ENCODE data around the gene MFAP3L.

MFAP3L gene

DNA sequence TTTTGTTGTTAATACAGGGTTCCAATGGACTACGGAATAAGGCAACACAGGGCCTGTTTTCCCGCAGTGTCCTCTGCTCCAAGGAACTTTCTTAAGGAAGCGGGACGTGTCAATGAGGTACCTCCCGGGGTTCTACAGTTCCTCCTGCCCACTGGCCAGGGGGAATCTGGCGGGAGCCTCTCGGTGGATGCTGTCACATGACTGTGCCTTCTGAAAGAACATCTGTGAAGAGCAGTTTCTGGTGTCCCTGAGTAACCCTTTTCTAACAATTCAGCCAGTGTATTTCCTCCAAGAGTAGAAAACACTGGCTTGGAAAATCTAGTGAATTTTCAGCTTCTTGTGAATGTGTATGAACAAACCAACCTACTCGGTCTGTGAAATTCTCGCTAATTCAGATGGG lies 32.7 kb downstream of the MFAP3L start:
- Histone ChIP-seq H3K27ac (ENCODE audit: low read length) (no peak overlapping the region), H3K27me3 (ENCODE audit: control insufficient read depth, insufficient read depth, low read length) (no peaks in the 10 kb centered on the region), H3K9me3 (ENCODE audit: control insufficient read depth, insufficient read depth, low read length) (no peaks in the 10 kb centered on the region), H3K36me3 (ENCODE audit: control insufficient read depth, insufficient read depth, low read length) (no peaks in the 10 kb centered on the region), H3K4me1 (ENCODE audit: control insufficient read depth, insufficient read depth, low read length) (peaks cover 2% of the 10 kb centered on the region; the same call in 1 of the 2 replicates), H3K4me3 (ENCODE audit: low read length) (no peak overlapping the region)
- WGBS (ENCODE audit: insufficient coverage, insufficient read length) = no CpG with 5 or more reads among the region's 9 CpGs
- DNase-seq (ENCODE audit: low read depth, low spot score) = no peak

GRCh38 chr4:169988252-169988651 lies 37.9 kb downstream of the MFAP3L start:
- Histone ChIP-seq H3K36me3 (ENCODE audit: control insufficient read depth, insufficient read depth, low read length) (no peaks in the 10 kb centered on the region), H3K9me3 (ENCODE audit: control insufficient read depth, insufficient read depth, low read length) (no peaks in the 10 kb centered on the region), H3K4me1 (ENCODE audit: control insufficient read depth, insufficient read depth, low read length) (no peaks in the 10 kb centered on the region), H3K27me3 (ENCODE audit: control insufficient read depth, insufficient read depth, low read length) (no peaks in the 10 kb centered on the region), H3K4me3 (ENCODE audit: low read length) (no peak overlapping the region), H3K27ac (ENCODE audit: low read length) (no peak overlapping the region)
- whole genome bisulfite sequencing (ENCODE audit: insufficient coverage, insufficient read length) = no CpG with 5 or more reads among the region's 6 CpGs
- no peak for DNase-seq (ENCODE audit: low read depth, low spot score)

- no CpG with 5 or more reads among the region's 6 CpGs for WGBS (ENCODE audit: insufficient coverage, insufficient read length)
- Histone ChIP-seq H3K27me3 (ENCODE audit: control insufficient read depth, insufficient read depth, low read length) (no peaks in the 10 kb centered on the region), H3K36me3 (ENCODE audit: control insufficient read depth, insufficient read depth, low read length) (no peaks in the 10 kb centered on the region), H3K27ac (ENCODE audit: low read length) (no peak overlapping the region), H3K4me1 (ENCODE audit: control insufficient read depth, insufficient read depth, low read length) (no peaks in the 10 kb centered on the region), H3K9me3 (ENCODE audit: control insufficient read depth, insufficient read depth, low read length) (no peaks in the 10 kb centered on the region), H3K4me3 (ENCODE audit: low read length) (no peak overlapping the region)
- DNase-seq (ENCODE audit: low read depth, low spot score) = no peak
Observed at GRCh38 chr4:169987327-169988228, 38.6 kb downstream of the MFAP3L start.

DNA sequence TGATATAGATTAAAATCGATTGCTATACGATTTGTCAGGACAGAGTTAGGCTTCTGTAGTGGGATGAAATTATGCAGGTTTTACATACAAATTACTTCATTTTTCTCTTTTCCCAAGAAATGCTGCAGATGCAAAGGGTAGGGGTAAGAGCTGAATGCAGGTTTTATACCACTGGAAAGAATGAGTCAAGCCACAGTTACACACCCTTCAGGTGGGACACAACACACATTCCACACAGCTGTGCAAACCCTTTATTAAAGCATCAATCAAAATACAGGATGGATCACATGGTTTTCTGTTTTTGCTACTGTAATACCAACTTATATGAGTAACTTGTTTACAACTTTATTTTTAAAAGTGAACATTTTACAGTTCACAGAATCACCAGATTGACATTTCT lies 39.8 kb downstream of the MFAP3L start:
- no CpG with 5 or more reads among the region's 2 CpGs for WGBS (ENCODE audit: insufficient coverage, insufficient read length)
- no peak for DNase-seq (ENCODE audit: low read depth, low spot score)
- Histone ChIP-seq H3K27me3 (ENCODE audit: control insufficient read depth, insufficient read depth, low read length) (no peaks in the 10 kb centered on the region), H3K27ac (ENCODE audit: low read length) (no peak overlapping the region), H3K9me3 (ENCODE audit: control insufficient read depth, insufficient read depth, low read length) (no peaks in the 10 kb centered on the region), H3K4me3 (ENCODE audit: low read length) (no peak overlapping the region), H3K4me1 (ENCODE audit: control insufficient read depth, insufficient read depth, low read length) (no peaks in the 10 kb centered on the region), H3K36me3 (ENCODE audit: control insufficient read depth, insufficient read depth, low read length) (no peaks in the 10 kb centered on the region)

DNA sequence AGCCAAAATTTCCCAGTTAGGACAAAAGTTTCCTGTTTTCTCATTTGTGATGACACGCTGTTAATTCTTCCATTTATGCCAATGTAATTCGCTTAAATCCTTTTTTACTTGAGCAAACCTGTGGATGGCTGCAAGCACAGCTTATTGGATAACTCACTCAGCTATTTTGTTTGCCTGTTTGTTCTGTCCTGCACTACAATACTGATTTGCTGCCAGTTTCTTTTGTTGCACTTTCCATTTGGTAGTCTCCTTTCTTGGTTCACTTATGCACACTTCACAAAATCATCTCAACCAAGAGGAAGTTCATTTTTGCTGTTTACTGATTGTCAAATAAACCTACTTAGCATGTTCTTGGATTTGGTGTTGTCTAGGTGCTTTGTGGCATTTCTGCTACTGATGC lies 40.3 kb downstream of the MFAP3L start:
- H3K9me3 ChIP-seq (ENCODE audit: control insufficient read depth, insufficient read depth, low read length) = no peaks in the 10 kb centered on the region
- WGBS (ENCODE audit: insufficient coverage, insufficient read length) = no CpG with 5 or more reads among the region's 2 CpGs

GRCh38 chr4:169984745-169985144 lies 41.5 kb downstream of the MFAP3L start:
- no CpG with 5 or more reads among the region's 4 CpGs for WGBS (ENCODE audit: insufficient coverage, insufficient read length)
- Histone ChIP-seq H3K9me3 (ENCODE audit: control insufficient read depth, insufficient read depth, low read length) (no peaks in the 10 kb centered on the region), H3K36me3 (ENCODE audit: control insufficient read depth, insufficient read depth, low read length) (no peaks in the 10 kb centered on the region), H3K4me1 (ENCODE audit: control insufficient read depth, insufficient read depth, low read length) (no peaks in the 10 kb centered on the region), H3K27ac (ENCODE audit: low read length) (no peak overlapping the region), H3K4me3 (ENCODE audit: low read length) (no peak overlapping the region), H3K27me3 (ENCODE audit: control insufficient read depth, insufficient read depth, low read length) (no peaks in the 10 kb centered on the region)
- no peak for DNase-seq (ENCODE audit: low read depth, low spot score)

More for the DNA sequence above, 40.3 kb downstream of the MFAP3L start:
- H3K27me3 ChIP-seq (ENCODE audit: control insufficient read depth, insufficient read depth, low read length) = no peaks in the 10 kb centered on the region
- no peaks in the 10 kb centered on the region for H3K36me3 ChIP-seq (ENCODE audit: control insufficient read depth, insufficient read depth, low read length)
- H3K4me1 ChIP-seq (ENCODE audit: control insufficient read depth, insufficient read depth, low read length) = no peaks in the 10 kb centered on the region
- H3K27ac ChIP-seq (ENCODE audit: low read length) = no peak overlapping the region
- no peak overlapping the region for H3K4me3 ChIP-seq (ENCODE audit: low read length)
- no peak for DNase-seq (ENCODE audit: low read depth, low spot score)

DNA sequence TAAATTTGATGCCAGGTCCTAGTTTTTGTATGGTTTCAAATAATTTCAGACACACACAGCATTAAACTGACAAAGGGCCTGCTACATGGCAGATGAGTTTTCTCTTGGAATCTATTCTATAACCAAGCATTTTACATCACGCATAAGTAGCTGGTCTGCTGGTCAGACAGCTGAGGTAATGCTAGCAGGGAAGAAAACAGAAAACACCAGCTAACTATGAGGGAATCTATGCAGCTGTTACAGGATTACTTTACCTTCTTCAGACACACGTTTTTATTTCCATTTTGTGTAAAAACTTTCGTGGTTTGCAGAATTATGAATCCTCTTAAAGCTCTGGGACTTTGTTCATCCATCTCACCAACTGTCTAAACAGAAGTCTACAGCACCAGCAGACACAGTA lies 42.0 kb downstream of the MFAP3L start:
- no peaks in the 10 kb centered on the region for H3K4me1 ChIP-seq (ENCODE audit: control insufficient read depth, insufficient read depth, low read length)
- H3K27ac ChIP-seq (ENCODE audit: low read length) = no peak overlapping the region
- no peaks in the 10 kb centered on the region for H3K27me3 ChIP-seq (ENCODE audit: control insufficient read depth, insufficient read depth, low read length)
- no peaks in the 10 kb centered on the region for H3K36me3 ChIP-seq (ENCODE audit: control insufficient read depth, insufficient read depth, low read length)
- no peaks in the 10 kb centered on the region for H3K9me3 ChIP-seq (ENCODE audit: control insufficient read depth, insufficient read depth, low read length)
- no CpG with 5 or more reads among the region's 3 CpGs for WGBS (ENCODE audit: insufficient coverage, insufficient read length)
- H3K4me3 ChIP-seq (ENCODE audit: low read length) = no peak overlapping the region
- DNase-seq (ENCODE audit: low read depth, low spot score) = no peak

DNA sequence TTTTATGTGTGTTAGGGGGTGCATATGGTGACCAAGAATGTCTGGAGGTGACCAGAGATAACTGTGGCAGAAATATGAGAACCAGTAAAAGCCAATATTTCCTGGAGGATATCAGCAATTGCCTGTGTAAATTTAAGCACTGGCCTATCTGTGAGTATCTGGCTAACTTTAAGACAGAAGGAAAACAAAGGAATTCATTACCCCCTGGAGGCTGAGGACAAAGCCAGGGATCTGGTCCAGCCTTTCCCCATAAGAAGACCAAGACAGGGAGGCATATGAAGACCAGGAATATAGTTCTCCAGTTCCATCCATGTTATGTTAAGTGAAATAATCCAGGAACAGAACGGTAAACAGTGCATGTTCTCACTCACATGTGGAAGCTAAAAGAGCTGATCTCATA lies 49.2 kb downstream of the MFAP3L start:
- Histone ChIP-seq H3K9me3 (ENCODE audit: control insufficient read depth, insufficient read depth, low read length) (no peaks in the 10 kb centered on the region), H3K36me3 (ENCODE audit: control insufficient read depth, insufficient read depth, low read length) (no peaks in the 10 kb centered on the region), H3K27me3 (ENCODE audit: control insufficient read depth, insufficient read depth, low read length) (no peaks in the 10 kb centered on the region), H3K4me3 (ENCODE audit: low read length) (no peak overlapping the region), H3K27ac (ENCODE audit: low read length) (no peak overlapping the region), H3K4me1 (ENCODE audit: control insufficient read depth, insufficient read depth, low read length) (peaks cover 2% of the 10 kb centered on the region; the same call in 1 of the 2 replicates)
- DNase-seq (ENCODE audit: low read depth, low spot score) = no peak
- no CpG with 5 or more reads among the region's 1 CpG for WGBS (ENCODE audit: insufficient coverage, insufficient read length)

GRCh38 chr4:169975838-169976796 lies 50.1 kb downstream of the MFAP3L start:
- H3K27ac ChIP-seq (ENCODE audit: low read length) = no peak overlapping the region
- no peak overlapping the region for H3K4me3 ChIP-seq (ENCODE audit: low read length)
- no peak for DNase-seq (ENCODE audit: low read depth, low spot score)
- H3K27me3 ChIP-seq (ENCODE audit: control insufficient read depth, insufficient read depth, low read length) = no peaks in the 10 kb centered on the region
- H3K9me3 ChIP-seq (ENCODE audit: control insufficient read depth, insufficient read depth, low read length) = no peaks in the 10 kb centered on the region
- H3K4me1 ChIP-seq (ENCODE audit: control insufficient read depth, insufficient read depth, low read length) = peaks cover 2% of the 10 kb centered on the region; the same call in 1 of the 2 replicates
- no CpG with 5 or more reads among the region's 14 CpGs for WGBS (ENCODE audit: insufficient coverage, insufficient read length)
- H3K36me3 ChIP-seq (ENCODE audit: control insufficient read depth, insufficient read depth, low read length) = no peaks in the 10 kb centered on the region

DNA sequence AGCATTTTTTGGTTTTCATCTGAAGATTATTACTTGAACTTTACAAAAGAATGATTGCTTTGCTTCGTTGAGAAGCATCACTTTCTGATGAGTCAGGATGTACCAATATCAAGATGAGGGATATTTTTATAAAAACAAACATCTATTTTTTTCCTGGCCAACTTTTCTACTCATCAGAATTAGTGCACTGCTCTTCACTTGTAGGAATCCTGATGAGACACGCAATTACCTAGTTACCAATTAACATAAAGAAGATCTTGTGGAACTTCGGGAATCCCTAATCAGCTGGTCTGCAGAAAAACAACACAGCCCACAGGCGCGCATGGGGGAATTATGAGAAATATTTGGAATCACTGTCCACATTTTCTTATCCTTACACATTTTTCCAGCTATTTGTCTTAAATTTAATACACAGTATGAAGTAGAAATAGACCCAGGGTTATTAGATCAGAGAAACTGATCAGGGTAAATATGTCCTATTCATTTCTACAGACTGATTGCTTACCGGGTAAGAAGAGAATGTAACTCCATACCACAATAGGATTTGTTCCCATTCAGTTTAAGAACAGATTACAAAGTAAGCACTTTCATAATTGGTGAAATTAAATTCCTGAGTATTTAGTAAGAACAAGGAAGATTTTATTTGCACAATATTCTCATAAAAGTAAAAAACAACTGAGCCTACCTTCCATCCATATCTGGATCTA lies 50.9 kb downstream of the MFAP3L start:
- Histone ChIP-seq H3K27ac (ENCODE audit: low read length) (no peak overlapping the region), H3K4me1 (ENCODE audit: control insufficient read depth, insufficient read depth, low read length) (peaks cover 2% of the 10 kb centered on the region; the same call in 1 of the 2 replicates), H3K36me3 (ENCODE audit: control insufficient read depth, insufficient read depth, low read length) (no peaks in the 10 kb centered on the region), H3K4me3 (ENCODE audit: low read length) (no peak overlapping the region), H3K9me3 (ENCODE audit: control insufficient read depth, insufficient read depth, low read length) (no peaks in the 10 kb centered on the region), H3K27me3 (ENCODE audit: control insufficient read depth, insufficient read depth, low read length) (no peaks in the 10 kb centered on the region)
- WGBS (ENCODE audit: insufficient coverage, insufficient read length) = no CpG with 5 or more reads among the region's 6 CpGs
- DNase-seq (ENCODE audit: low read depth, low spot score) = no peak

All from iPS DF 6.9 (cell line).